Measurements from ENCODE around the gene NLGN1. TPM values are rescaled to one million over a fixed set of nuclear protein-coding genes. Genes with fewer than 3 reads are reported as not detected.

The NLGN1 gene
- total and polyA plus RNA-seq, 2 of the 8 experiments (the other 6 are each of a cell fraction or from before 2014, with no cell fraction given) = 7.8 to 14.8 TPM

- TF ChIP-seq, protein P1, sequence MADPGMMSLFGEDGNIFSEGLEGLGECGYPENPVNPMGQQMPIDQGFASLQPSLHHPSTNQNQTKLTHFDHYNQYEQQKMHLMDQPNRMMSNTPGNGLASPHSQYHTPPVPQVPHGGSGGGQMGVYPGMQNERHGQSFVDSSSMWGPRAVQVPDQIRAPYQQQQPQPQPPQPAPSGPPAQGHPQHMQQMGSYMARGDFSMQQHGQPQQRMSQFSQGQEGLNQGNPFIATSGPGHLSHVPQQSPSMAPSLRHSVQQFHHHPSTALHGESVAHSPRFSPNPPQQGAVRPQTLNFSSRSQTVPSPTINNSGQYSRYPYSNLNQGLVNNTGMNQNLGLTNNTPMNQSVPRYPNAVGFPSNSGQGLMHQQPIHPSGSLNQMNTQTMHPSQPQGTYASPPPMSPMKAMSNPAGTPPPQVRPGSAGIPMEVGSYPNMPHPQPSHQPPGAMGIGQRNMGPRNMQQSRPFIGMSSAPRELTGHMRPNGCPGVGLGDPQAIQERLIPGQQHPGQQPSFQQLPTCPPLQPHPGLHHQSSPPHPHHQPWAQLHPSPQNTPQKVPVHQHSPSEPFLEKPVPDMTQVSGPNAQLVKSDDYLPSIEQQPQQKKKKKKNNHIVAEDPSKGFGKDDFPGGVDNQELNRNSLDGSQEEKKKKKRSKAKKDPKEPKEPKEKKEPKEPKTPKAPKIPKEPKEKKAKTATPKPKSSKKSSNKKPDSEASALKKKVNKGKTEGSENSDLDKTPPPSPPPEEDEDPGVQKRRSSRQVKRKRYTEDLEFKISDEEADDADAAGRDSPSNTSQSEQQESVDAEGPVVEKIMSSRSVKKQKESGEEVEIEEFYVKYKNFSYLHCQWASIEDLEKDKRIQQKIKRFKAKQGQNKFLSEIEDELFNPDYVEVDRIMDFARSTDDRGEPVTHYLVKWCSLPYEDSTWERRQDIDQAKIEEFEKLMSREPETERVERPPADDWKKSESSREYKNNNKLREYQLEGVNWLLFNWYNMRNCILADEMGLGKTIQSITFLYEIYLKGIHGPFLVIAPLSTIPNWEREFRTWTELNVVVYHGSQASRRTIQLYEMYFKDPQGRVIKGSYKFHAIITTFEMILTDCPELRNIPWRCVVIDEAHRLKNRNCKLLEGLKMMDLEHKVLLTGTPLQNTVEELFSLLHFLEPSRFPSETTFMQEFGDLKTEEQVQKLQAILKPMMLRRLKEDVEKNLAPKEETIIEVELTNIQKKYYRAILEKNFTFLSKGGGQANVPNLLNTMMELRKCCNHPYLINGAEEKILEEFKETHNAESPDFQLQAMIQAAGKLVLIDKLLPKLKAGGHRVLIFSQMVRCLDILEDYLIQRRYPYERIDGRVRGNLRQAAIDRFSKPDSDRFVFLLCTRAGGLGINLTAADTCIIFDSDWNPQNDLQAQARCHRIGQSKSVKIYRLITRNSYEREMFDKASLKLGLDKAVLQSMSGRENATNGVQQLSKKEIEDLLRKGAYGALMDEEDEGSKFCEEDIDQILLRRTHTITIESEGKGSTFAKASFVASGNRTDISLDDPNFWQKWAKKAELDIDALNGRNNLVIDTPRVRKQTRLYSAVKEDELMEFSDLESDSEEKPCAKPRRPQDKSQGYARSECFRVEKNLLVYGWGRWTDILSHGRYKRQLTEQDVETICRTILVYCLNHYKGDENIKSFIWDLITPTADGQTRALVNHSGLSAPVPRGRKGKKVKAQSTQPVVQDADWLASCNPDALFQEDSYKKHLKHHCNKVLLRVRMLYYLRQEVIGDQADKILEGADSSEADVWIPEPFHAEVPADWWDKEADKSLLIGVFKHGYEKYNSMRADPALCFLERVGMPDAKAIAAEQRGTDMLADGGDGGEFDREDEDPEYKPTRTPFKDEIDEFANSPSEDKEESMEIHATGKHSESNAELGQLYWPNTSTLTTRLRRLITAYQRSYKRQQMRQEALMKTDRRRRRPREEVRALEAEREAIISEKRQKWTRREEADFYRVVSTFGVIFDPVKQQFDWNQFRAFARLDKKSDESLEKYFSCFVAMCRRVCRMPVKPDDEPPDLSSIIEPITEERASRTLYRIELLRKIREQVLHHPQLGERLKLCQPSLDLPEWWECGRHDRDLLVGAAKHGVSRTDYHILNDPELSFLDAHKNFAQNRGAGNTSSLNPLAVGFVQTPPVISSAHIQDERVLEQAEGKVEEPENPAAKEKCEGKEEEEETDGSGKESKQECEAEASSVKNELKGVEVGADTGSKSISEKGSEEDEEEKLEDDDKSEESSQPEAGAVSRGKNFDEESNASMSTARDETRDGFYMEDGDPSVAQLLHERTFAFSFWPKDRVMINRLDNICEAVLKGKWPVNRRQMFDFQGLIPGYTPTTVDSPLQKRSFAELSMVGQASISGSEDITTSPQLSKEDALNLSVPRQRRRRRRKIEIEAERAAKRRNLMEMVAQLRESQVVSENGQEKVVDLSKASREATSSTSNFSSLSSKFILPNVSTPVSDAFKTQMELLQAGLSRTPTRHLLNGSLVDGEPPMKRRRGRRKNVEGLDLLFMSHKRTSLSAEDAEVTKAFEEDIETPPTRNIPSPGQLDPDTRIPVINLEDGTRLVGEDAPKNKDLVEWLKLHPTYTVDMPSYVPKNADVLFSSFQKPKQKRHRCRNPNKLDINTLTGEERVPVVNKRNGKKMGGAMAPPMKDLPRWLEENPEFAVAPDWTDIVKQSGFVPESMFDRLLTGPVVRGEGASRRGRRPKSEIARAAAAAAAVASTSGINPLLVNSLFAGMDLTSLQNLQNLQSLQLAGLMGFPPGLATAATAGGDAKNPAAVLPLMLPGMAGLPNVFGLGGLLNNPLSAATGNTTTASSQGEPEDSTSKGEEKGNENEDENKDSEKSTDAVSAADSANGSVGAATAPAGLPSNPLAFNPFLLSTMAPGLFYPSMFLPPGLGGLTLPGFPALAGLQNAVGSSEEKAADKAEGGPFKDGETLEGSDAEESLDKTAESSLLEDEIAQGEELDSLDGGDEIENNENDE (IDR thresholded peaks at IDR 0.05; ENCODE audit: insufficient replicate concordance, low read length) = no peak
- TF ChIP-seq CEBPB (IDR thresholded peaks at IDR 0.05; ENCODE audit: low read depth, low read length) = no peak
- no peak for TF ChIP-seq SUZ12 (IDR thresholded peaks at IDR 0.05; ENCODE audit: low read length)
- TF ChIP-seq TEAD4 (IDR thresholded peaks at IDR 0.05; ENCODE audit: low read depth, low read length) = no peak
Measured at GRCh38 chr3:173588556-173588955, 191.0 kb downstream of the NLGN1 start (continued).
